GM12872 (cell line): Measurements from ENCODE around the gene JARID2.

Experiments used
- TF ChIP-seq, protein P1 (sequence below): IDR thresholded peaks from 3 replicates; pipeline ENCODE4 v1.5.1; 2011; ENCODE audit warnings: low read depth, mild to moderate bottlenecking, low read length, moderate library complexity; ENCODE audit not compliant: insufficient read depth

The JARID2 gene

DNA sequence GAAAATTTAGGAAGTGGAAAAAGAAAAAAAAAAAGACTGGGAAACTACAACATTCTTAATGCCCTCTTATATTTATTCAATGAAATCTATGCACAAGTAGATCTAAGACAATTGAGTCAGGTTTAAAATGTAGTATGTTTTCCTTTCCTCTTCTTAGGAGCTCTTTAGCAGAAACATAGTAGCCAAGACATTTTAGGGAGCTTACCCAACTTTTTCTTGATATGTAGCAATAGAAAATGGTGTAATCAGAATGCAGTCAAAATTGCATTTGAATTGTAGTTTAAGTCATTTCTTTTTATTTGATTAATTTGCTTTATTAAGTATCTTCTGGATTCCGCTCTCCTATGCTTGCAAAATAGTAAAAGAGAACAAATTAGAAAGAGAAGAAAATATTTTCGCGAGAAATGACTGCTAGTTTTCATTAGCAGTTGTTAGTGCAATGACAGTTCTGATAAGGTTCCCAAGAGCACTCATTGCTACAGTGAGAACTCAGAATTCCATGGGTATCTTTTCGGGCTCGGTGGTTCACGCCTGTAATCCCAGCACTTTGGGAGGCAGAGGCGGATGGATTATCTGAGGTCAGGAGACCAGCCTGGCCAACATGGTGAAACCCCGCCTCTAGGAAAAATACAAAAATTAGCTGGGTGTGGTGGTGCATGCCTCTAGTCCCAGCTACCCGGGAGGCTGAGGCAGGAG lies 52.2 kb downstream of the JARID2 start:
- TF ChIP-seq, protein P1, sequence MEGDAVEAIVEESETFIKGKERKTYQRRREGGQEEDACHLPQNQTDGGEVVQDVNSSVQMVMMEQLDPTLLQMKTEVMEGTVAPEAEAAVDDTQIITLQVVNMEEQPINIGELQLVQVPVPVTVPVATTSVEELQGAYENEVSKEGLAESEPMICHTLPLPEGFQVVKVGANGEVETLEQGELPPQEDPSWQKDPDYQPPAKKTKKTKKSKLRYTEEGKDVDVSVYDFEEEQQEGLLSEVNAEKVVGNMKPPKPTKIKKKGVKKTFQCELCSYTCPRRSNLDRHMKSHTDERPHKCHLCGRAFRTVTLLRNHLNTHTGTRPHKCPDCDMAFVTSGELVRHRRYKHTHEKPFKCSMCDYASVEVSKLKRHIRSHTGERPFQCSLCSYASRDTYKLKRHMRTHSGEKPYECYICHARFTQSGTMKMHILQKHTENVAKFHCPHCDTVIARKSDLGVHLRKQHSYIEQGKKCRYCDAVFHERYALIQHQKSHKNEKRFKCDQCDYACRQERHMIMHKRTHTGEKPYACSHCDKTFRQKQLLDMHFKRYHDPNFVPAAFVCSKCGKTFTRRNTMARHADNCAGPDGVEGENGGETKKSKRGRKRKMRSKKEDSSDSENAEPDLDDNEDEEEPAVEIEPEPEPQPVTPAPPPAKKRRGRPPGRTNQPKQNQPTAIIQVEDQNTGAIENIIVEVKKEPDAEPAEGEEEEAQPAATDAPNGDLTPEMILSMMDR: no peak

DNA sequence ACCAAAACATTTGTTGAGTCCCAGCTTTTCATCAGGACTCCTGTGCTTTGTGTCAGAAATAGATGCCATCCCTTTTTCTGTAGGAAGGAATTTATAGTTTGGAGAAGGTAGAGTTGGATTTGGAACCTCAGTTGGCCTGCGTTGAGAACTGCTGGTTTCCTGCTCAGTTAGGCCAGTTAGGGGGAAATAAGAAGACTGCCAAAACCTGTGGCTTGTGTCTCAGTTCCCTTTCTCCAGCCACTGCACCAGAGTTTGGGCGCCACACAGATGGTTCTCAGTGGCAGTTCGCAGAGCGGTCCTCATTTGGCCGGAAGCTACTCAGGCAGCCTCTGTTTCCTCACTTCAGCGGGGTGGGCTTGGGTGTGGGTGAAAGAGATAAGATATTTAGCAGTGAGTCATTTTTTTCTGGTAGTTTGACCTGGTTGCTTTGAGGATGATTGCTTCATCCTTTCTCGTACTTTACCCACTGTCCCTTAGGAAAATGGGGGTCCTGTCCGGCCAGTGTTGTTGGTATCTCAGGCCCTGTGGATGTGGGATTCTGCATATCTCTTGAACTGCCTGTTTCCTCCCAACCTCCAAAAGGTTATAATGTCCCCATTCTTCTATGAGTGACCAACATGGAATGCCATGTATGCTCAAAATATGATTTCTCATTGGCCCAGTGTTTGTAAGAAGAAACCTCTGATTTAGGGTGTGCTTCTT lies 53.7 kb downstream of the JARID2 start:
- TF ChIP-seq, protein P1: no peak

DNA sequence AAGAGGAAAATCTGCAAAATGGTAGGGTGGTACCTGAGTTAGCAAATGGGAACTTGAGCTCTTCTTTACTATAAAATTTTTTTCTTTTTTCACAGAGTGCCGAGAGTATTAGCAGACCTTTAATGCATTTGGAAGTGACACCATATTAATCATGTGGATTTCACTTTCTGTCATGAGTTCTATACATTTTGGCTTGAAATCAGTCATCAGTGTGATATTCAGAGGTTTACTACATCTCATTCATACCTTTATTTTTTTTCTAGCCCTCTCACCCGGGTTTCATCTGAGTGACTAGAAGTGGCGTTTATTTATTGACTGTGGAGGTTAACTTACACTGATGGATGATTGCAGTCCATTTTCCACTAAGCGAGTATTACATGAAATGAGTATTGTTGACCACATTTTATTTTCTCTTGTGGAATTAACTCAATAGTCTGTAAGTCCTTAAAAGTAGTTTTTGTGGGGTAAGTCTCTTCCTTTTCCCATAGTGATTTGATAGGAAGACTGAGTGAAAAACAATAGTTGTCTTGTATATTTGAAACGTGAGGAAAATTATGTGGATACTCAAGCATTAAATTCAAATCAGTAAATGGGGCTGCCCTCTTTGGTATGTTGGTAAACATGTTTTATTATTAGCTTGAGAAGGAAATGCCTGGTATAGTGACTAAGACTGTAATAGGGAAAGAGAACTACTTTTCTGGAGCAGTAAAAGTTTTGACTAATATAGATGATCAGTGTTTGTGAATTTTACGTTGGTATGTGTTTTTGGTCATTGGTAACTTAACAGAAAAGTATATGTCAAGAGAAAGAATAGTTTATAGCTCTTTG lies 55.5 kb downstream of the JARID2 start:
- TF ChIP-seq, protein P1: no peak

DNA sequence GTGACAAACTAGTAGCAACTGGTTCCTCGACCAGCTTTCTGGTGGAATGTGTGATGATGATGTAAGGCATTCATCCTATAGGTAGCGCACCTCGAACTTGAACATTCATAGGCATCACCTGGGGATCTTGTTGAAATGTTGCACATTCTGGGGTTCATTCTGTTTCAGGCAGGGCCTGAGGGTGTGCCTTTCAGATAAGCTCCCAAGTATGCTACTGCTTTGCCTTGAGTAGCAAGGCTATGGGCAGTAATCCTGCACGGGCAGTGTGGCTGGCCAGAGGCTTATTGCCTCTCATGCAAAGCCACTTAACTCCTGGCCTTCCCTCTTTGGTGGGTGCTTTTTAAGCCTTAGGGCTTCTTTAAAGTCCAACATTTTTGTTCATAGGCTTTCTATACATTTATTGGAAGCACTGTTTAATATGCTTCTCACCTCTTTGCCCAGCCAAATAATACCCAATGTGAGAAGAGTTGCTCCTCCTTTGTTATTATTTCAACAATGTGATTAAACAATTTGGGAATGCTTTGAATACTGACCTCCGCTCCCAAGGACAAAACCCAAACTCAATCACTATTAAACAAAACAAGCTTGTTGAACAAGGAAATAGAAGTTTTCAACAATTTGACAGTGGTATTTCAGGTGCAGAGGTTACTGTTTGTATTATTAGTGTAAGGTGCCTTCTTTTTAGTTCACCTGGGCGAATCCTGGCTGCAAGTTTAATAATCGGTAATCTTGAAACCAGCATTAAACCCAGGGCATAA lies 57.5 kb downstream of the JARID2 start:
- TF ChIP-seq, protein P1: no peak

DNA sequence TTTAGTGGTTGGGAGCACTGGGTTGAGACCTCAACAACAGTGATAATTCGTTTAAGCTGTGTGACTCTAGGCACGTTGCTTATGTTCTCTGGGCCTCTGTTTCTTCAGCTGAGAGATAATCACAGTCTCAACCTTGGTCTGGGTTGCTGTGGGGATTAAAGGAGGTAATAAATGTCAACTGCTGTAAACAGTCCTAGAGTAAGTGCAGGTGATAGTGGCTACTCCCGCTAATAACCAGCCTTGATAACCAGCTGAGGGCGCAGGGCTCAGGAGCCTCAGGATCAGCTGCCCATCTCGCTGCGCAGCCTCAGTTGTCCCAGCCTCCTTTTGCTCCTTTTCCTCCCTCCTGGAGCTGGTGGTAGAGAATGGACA lies 58.0 kb downstream of the JARID2 start:
- TF ChIP-seq, protein P1: no peak

DNA sequence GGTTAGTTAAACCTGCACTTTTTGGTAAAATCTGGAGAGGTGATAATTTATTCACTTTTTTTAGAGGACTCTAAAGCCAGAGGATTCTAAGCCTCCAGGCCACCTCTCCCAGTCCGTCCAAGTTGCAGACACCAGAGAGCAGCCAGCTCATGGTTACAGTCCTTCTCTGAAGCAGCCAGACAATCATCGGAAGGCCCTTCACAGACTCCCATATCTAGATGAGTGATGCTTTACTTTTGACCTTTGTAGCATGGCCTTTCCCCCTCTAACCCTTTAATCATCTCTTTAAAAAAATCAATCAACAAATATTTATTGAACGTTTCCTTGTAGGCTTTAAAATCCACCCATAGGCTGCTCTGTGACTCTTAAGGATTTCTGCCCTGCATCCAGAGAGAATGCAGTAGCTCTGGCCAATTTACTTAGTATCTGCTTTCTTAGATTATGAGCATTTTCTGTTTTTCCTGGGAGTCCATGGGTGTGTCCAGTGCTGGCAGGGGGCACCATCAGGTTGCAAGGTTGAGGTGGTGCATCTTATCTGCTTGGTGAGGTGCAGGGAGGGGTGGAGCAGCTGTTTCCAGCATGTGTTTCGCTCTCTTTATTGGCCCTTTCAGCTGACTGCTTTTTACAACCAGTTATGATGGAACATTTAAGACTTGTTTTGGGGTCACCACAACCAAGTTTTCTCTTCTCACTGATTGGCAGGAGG lies 58.6 kb downstream of the JARID2 start:
- TF ChIP-seq, protein P1: no peak
